Right lobe of liver (tissue), 6 donors: ENCODE results near the gene CCDC158. TPM values are rescaled to one million over a fixed set of nuclear protein-coding genes. Genes with fewer than 3 reads are reported as not detected.

Source experiments
- ATAC-seq, 4 donors: fragments of 200-7000 bp; cut with Tn5 transposase; one replicate each; pipeline ENCODE4 v1.9.1; 2020; ENCODE audit warnings: mild to moderate bottlenecking in 4 of 4, moderate library complexity in 4 of 4
- DNase-seq, 3 donors: peaks; one replicate each; pipeline ENCODE4 v3.0.0-alpha.2; 2020
- H3K27ac ChIP-seq, 3 donors: fragments of 200-600 bp; one replicate each; pipeline ENCODE4 v1.8.0; 2022
- H3K27me3 ChIP-seq, 2 donors: fragments of 200-600 bp; one replicate each; pipeline ENCODE4 v1.8.0; 2022
- H3K36me3 ChIP-seq, 4 donors: fragments of 200-600 bp; sonication (generic) in 1 of 4; one replicate each; pipeline versions ENCODE4 v1.5.1 to v1.8.0; 2017 to 2022; ENCODE audit warnings: control low read depth in 1 of 4
- H3K4me1 ChIP-seq, 4 donors: fragments of 200-600 bp; sonication (generic) in 1 of 4; one replicate each; pipeline versions ENCODE4 v1.5.1 to v1.8.0; 2017 to 2022; ENCODE audit warnings: control low read depth in 1 of 4
- H3K4me3 ChIP-seq, 3 donors: fragments of 200-600 bp; one replicate each; pipeline ENCODE4 v1.8.0; 2022
- H3K9me3 ChIP-seq, 4 donors: fragments of 200-600 bp; sonication (generic) in 1 of 4; one replicate each; pipeline versions ENCODE4 v1.5.1 to v1.8.0; 2017 to 2022; ENCODE audit warnings: control low read depth in 1 of 4
- POLR2A ChIP-seq: fragments of 450-650 bp; IDR thresholded peaks from one replicate; pipeline ENCODE4 v1.6.1; 2017; ENCODE audit warnings: antibody characterized with exemption, mild to moderate bottlenecking
- WGBS: methylation state at CpG from one replicate; pipeline ENCODE4 v1.1.6; 2018; ENCODE audit warnings: low coverage, low lambda C conversion rate; ENCODE audit not compliant: insufficient coverage; ENCODE audit errors: missing lambda C conversion rate; 5-methylcytosine and 5-hydroxymethylcytosine counted together
- intact Hi-C, 2 donors: fragments of 100-400 bp; cut with DNase I; formaldehyde crosslinking; loops; one replicate each; pipeline versions ENCODE4 v1.11.2 to v1.14.1; 2022
- total RNA-seq, 6 experiments: library from RNA; depleted of rRNA in 2 of 6; stranded (reverse); fragments of >200 nt in 2 of 6; fragmentation: NEBNext Ultra II Directional in 3 of 6; extraction: Animal tissue kit (Norgen Biotek cat#: 25700) in 3 of 6; gene quantifications; one replicate each; pipeline versions ENCODE4 v1.1.0 to v1.2.4, GENCODE V29; 2016 to 2023
- TF ChIP-seq, protein P1 (sequence below), 4 donors: fragments of 200-600 bp in 3 of 4; fragments of 450-650 bp in 1 of 4; IDR thresholded peaks; one replicate each; pipeline versions ENCODE4 v1.5.1 to v1.8.0; 2016 to 2022; ENCODE audit warnings: antibody characterized with exemption in 4 of 4, mild to moderate bottlenecking in 2 of 4
- donor health status: DM: no; HTN: yes; CAD: no.
- donor health status: DM: no; HTN: no; CAD: no.
- donor health status: DM: no; HTN: no; CAD: no.
- donor health status: DM: no; HTN: yes; CAD: no.
- donor health status: DM: no; HTN: yes; CAD: no.

CCDC158 gene
- total RNA-seq, 6 experiments from 2014 or later: 0.51 to 2.9 (median 1.3) TPM

DNA sequence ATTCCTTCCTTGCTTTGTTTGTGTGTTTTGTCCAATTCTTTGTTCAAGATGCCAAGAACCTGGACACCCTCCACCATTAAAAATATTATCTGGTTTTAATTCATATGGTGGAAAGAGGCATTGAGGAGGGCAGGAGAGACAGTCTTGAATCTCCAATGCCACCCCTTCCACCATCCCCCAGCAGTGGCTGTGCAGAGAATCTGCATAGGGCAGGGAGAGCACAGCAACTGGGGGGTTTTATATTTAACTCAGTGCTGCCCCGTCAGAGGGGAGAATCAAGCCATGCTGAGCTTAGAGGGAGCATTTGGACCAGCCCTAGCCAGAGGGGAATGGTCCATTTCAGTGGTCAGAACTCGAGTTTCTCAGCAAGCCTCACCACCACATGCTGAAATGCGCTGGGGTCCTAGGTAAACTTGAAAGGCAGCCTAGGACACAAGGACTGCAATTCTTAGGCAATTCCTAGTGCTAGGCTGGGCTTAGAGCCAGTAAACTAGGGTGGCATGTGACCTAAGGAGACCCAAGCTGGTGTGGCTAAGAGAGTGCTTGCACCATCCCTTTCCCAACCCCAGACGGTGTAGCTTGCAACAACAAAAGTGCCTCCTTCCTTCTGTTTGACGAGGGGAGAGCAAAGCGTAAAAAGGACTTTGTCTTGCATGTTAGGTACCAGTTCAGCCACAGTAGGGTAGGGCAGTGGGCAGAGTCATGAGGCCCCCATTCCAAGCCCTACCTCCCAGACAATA is 34.2 kb downstream of the CCDC158 start:
- intact Hi-C loops: no loop called here
- no peaks in the 10 kb centered on the region for H3K9me3 ChIP-seq
- no peak overlapping the region for H3K4me3 ChIP-seq
- peaks cover 0 to 27% (median 0%) of the 10 kb centered on the region in 4 donors for H3K4me1 ChIP-seq
- 46% methylated on average over 3 of the region's 6 CpGs for WGBS
- TF ChIP-seq, protein P1, sequence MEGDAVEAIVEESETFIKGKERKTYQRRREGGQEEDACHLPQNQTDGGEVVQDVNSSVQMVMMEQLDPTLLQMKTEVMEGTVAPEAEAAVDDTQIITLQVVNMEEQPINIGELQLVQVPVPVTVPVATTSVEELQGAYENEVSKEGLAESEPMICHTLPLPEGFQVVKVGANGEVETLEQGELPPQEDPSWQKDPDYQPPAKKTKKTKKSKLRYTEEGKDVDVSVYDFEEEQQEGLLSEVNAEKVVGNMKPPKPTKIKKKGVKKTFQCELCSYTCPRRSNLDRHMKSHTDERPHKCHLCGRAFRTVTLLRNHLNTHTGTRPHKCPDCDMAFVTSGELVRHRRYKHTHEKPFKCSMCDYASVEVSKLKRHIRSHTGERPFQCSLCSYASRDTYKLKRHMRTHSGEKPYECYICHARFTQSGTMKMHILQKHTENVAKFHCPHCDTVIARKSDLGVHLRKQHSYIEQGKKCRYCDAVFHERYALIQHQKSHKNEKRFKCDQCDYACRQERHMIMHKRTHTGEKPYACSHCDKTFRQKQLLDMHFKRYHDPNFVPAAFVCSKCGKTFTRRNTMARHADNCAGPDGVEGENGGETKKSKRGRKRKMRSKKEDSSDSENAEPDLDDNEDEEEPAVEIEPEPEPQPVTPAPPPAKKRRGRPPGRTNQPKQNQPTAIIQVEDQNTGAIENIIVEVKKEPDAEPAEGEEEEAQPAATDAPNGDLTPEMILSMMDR (IDR thresholded peaks at IDR 0.05): no peak
- no peak for TF ChIP-seq POLR2A
- ATAC-seq (peak; percentile 88 to 97 (median 93)), DNase-seq (peak; percentile 40 to 86 (median 69))
- no peaks in the 10 kb centered on the region for H3K36me3 ChIP-seq
- no peaks in the 10 kb centered on the region for H3K27me3 ChIP-seq
- H3K27ac ChIP-seq: peak overlapping the region in 1 of 3 donors; percentile 41

DNA sequence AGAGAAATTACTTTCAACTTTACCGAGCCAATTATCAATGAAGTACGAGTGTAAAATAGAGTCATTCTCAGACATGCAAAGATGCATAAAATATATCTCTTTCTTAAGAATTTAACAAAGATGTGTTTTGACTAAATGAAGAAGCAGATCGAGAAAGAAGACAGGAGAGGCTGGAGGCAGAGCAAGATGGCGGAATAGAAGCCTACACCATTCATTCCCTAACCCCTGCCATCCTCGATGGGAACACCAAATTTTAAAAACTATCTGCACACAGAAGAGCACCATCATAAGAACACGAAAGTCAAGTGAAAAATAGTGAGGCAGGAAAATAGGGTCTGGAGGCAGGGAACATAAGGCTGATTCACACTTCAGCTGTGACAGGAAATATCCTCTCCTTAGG is 35.0 kb downstream of the CCDC158 start:
- DNase-seq: no peak
- H3K4me1 ChIP-seq: peaks cover 0 to 27% (median 0%) of the 10 kb centered on the region in 4 donors
- intact Hi-C loops: no loop called here
- H3K27ac ChIP-seq: no peak overlapping the region
- ATAC-seq: no peak
- H3K9me3 ChIP-seq: no peaks in the 10 kb centered on the region
- TF ChIP-seq, protein P1 (IDR thresholded peaks at IDR 0.05): no peak
- TF ChIP-seq POLR2A: no peak
- WGBS: 88% methylated on average over 6 of the region's 6 CpGs
- H3K36me3 ChIP-seq: no peaks in the 10 kb centered on the region
- H3K27me3 ChIP-seq: no peaks in the 10 kb centered on the region
- no peak overlapping the region for H3K4me3 ChIP-seq

DNA sequence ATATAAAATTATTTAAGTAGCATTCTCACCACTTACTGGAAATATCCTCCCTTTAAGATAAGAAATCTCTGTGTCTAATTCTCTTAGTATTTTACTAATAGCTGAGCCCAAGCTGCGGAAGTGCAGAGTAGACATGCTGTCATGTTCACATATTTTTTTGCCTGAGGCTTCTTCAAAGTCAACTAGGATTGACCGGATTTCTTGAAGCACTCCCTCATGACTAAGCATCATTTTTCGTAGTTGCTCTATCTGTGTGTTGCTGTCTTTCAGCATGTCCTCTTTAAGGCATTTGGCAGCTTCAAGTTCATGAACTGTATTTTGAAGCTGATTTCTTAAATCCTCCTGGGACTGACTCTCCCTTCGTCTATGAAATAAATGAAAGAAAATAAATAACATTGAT is 36.9 kb downstream of the CCDC158 start:
- H3K36me3 ChIP-seq: no peaks in the 10 kb centered on the region
- no peaks in the 10 kb centered on the region for H3K9me3 ChIP-seq
- no peaks in the 10 kb centered on the region for H3K27me3 ChIP-seq
- 88% methylated on average over 4 of the region's 4 CpGs for WGBS
- TF ChIP-seq, protein P1 (IDR thresholded peaks at IDR 0.05): no peak
- no peak for TF ChIP-seq POLR2A
- intact Hi-C loops: no loop called here
- H3K4me1 ChIP-seq: peaks cover 0 to 27% (median 0%) of the 10 kb centered on the region in 4 donors
- no peak overlapping the region for H3K27ac ChIP-seq
- H3K4me3 ChIP-seq: no peak overlapping the region
- ATAC-seq (no peak), DNase-seq (no peak)

DNA sequence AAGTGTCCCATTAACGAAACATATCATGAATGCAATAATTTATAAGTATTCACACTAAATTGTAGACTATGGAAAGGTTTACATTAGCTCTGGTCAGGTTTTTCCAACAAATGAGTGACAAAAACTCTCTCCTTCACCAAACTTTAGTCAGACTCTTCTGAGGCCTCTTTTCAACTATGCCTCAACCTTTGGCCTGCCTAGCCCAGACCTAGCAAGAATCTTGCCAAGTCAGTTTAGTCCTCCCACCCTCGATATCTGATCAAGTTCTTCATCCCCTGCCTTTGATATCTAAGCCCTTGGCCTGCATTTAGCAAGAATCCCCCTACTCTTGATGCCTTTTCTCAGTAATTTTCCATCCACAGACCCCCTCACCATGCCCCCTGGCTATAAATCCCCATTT is 37.9 kb downstream of the CCDC158 start:
- no peak for DNase-seq
- TF ChIP-seq, protein P1 (IDR thresholded peaks at IDR 0.05): no peak
- no peak for TF ChIP-seq POLR2A
- no peaks in the 10 kb centered on the region for H3K36me3 ChIP-seq
- no peaks in the 10 kb centered on the region for H3K9me3 ChIP-seq
- no peak overlapping the region for H3K4me3 ChIP-seq
- no peaks in the 10 kb centered on the region for H3K27me3 ChIP-seq
- WGBS: 81% methylated on average over 2 of the region's 2 CpGs
- H3K27ac ChIP-seq: no peak overlapping the region
- H3K4me1 ChIP-seq: peaks cover 0 to 18% (median 0%) of the 10 kb centered on the region in 4 donors
- intact Hi-C loops: no loop called here
- no peak for ATAC-seq
